CD4-positive, alpha-beta T cell treated with Interleukin-10 for 1 hour (primary cell): ENCODE results near the gene MAP1LC3A.
A peak's percentile ranks its signal among the peaks of the same experiment; 100 is the strongest.
"Not testable (repeated sequence)": the region's sequence is repeated elsewhere in the genome, so short reads cannot be mapped to it uniquely, and the experiment has no call there.

Experiments
- DNase-seq: peaks from one replicate; pipeline ENCODE4 v3.0.0-alpha.2; 2020

The MAP1LC3A gene

GRCh38 chr20:34558320-34559218 is at the start of gene MAP1LC3A:
Gene MAP1LC3A (plus strand): TSS chr20:34558718. CDS start chr20:34558869, 151 bp downstream.
- peak; percentile 97 for DNase-seq

DNA sequence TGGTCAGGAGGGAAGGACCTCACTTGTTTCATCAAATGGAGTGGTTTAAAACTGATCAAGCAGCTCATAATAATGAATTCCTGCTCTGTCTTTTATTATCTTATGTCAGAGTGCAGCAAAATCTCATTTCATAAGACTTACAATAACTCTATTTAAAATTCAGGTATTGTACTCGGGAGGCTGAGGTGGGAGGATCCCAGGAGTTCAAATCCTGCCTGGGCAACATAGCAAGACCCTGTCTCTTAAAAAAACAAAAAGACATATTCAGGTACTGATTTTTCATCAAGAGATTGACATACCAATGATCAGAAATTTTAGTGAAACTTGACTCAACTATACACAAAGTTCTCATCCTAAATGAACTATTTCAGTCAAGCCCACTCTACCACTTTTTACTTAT is 47.9 kb upstream of the MAP1LC3A start:
- DNase-seq: no peak

GRCh38 chr20:34511891-34512265 is 46.6 kb upstream of the MAP1LC3A start:
- no peak for DNase-seq

GRCh38 chr20:34512266-34512954 is 46.1 kb upstream of the MAP1LC3A start:
- no peak for DNase-seq

DNA sequence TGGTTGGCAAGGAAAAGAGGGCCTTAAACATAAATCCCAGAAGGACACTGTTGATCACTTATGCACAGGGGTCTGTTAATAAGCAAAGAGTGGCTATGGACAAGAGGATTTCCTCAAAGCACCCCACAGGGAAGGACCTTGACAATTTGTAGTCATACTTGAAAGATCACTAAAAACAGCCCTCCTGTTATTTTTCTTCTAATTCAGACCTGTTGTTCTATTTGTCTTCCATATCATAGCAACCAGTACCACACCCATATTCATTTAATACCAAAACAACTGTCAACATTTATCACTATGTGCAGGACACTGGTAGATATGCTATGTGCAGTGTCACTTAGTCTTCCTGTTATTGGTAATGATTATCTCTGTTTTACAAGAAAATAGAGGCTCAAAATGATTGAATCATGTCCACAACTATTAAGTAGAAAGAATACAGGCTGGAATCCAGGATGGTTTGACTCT is 45.5 kb upstream of the MAP1LC3A start:
- DNase-seq: peak; percentile 8

- DNase-seq: not testable (repeated sequence)
These were observed 44.5 kb upstream of the MAP1LC3A start for GRCh38 chr20:34514034-34514433.

DNA sequence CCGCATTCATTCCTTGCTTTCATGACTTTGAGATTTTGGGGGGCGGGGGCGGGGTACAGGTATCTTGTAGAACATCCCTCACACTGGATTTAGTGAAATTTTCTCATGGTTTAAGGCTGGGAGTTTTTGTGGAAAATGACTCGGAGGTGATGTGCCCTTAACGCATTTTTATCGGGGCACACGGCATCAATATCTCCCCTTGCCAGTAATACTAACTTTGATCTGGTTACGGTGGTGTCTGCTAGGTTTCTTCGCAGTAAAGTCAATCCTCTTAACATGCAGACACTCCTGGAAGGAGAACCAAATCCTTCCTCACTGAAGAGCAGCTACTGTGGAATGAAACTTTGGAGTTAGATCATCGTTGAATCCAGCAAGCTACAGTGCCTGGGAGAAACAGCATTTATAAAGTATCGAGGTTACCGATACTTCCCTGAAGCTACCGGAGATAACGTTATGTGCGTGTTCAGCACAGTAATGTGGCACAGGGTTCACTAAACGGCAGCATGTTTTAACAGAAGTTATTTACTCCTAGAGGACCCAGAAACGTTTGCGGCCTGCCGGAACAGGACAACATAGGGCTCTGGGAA is 43.5 kb upstream of the MAP1LC3A start:
- DNase-seq: no peak

- DNase-seq: peak; percentile 79
These were observed 42.9 kb upstream of the MAP1LC3A start for GRCh38 chr20:34515484-34516246.

DNA sequence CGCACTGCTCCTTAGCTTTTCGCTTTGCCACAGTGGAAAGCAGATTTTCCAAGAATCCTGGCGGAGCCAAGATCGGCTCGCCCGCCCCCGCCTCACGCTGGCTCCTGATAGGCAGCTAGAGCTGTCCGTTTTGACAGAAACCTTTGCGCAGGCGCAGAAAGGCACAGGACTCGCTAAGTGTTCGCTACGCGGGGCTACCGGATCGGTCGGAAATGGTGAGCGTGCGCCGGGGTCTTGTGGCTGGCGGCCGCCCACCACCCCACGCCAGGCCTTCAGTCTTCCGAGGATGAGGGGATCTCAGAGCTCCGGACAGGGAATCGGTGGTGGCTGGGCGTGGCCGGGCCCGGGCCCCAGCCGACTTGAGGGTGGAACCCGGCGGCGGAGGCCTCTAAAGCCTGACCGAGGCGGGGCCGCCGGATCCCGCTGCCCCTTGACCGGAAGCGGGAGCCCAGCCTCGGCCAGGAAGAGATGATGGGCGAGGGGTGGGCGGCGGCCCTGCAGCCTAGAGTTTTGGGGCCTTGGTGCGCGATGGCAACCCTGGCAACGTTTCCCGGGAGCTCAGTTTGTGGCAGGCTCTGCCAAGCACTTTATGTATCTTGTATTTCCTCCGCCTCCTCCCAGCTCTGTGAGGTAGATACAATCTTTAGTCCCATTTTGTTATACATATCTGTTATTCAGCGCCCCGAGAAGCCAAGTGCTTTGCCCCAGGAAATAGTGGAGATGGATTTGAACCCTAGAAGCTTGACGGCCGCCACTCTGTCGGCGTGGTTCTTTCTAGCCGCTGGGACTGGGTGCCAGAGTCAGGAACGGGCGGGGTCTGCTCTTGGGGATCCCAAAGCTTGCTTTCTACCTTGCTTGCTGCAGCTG is 42.0 kb upstream of the MAP1LC3A start, which contains the start of gene DYNLRB1:
Gene DYNLRB1 (plus strand): TSS at position 176 of the 867 bp plus-strand sequence. CDS start 37 bp downstream, at position 213.
- DNase-seq: peak; percentile 94

DNA sequence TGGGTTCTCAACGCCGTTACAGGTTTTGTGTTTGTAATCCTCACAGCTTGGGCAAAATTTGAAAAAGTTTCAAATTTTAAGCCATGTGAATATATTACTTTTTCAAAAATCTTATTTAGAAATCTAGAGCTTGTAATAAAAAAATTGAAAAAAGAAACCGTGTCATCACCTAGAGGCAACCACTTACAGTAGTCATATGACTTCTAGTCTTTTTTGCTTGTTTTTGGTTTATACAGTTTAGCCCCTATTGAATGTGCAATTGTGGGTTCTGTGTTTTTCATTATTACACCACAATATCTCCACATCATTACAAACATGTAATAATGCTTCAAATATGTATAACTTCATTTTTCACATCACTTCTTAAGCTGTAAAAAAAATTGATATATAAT is 41.4 kb upstream of the MAP1LC3A start:
- peak; percentile 15 for DNase-seq

DNA sequence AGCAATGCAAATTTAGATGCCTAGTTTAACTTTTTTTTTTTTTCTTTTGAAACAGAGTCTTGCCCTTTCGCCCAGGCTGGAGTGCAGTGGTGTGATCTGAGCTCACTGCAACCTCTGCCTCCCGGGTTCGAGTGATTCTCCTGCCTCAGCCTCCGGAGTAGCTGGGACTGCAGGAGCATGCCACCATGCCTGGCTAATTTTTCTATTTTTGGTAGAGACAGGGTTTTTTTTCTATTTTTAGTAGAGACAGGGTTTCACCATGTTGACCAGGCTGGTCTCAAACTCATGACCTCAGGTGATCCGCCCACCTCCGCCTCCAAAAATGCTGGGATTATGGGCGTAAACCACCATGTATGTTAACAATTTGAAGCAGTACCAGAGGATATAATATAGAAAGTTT is 39.7 kb upstream of the MAP1LC3A start:
- DNase-seq: not testable (repeated sequence)

- DNase-seq: not testable (repeated sequence)
These were observed 38.7 kb upstream of the MAP1LC3A start for GRCh38 chr20:34519841-34520240.

- peak; percentile 54 for DNase-seq
These were observed 35.3 kb upstream of the MAP1LC3A start for GRCh38 chr20:34522969-34523871.

DNA sequence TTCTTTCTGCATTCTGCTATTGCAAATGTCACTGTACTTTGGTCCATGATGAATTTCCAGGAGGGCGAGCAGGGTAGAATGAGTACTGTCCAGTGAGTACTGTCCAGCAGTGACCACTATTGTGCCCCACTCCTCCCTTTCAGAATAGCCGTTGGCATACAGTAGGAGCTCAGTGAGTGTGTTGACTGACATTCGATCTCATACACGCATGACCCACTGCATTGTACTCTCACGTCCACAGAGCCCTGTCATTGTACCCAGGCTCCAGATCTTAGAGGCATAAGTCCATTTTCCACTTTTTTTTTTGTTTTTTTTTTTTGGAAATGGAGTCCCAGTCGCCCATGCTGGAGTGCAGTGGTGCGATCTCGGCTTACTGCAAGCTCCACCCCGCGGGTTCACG is 34.1 kb upstream of the MAP1LC3A start:
- no peak for DNase-seq

DNA sequence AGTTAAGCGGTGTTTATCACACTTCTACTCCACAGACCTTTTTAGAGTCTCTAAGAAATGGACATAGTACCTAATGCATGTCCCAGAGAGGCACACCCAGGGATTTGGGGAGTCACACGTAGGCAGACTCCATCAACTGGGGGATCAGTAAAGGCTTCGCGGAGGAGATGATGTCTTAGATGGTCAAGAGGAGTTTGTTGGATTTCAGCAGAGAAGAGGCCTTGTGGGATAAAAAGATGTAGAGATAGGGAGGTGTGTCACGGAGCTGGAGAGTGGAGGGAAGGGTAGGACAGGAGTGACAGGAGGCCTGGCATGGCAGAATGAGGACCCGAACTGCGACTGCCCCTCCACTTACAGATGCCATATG is 33.2 kb upstream of the MAP1LC3A start:
- DNase-seq: no peak

GRCh38 chr20:34525709-34526416 is 32.7 kb upstream of the MAP1LC3A start:
- no peak for DNase-seq

- DNase-seq: no peak
These were observed 32.1 kb upstream of the MAP1LC3A start for GRCh38 chr20:34526466-34526865.

GRCh38 chr20:34527016-34527415 is 31.5 kb upstream of the MAP1LC3A start:
- no peak for DNase-seq

DNA sequence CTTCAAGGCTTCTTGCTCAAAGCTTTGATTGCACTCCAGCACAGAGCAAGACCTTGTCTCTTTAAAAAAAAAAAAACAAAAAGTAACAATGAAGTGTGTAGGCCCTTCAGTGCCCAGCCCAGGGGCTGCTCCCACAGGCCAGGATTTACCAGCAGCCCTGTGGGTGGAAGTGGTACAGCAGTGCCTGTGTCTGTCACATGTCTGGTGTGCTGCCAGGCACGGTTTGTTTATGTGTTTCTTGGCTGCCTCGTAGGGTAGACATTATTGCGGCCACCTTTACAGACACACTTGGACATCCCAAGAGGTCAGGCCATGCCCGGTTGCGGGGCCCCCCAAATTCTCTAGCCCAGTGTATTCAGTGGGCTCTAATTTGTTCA is 29.6 kb upstream of the MAP1LC3A start:
- DNase-seq: no peak

GRCh38 chr20:34529742-34530141 is 28.8 kb upstream of the MAP1LC3A start:
- DNase-seq: no peak
